HepG2 (cell line): ENCODE measurements around the gene CSNK2A2. TPM values are rescaled to one million over a fixed set of nuclear protein-coding genes. Genes with fewer than 3 reads are reported as not detected.

Experiments used
- ATAC-seq: fragments of 200-7000 bp; cut with Tn5 transposase; 3 replicates; pipeline ENCODE4 v1.9.1; 2020; ENCODE audit warnings: mild to moderate bottlenecking, moderate library complexity
- BruUV-seq: library from RNA; stranded (reverse); fragments of 400-500 nt; replicated peaks from 2 replicates; lab custom pipeline; 2021; lab: Mats Ljungman, UMichigan
- CTCF ChIA-PET: fragments of 300-600 bp; formaldehyde crosslinking; extraction: SDS; loops from one replicate; lab custom pipeline; 2021; ENCODE audit warnings: low total read pairs, inconsistent platforms, low intra/inter-chr PET ratio; lab: Yijun Ruan, JAX
- POLR2A ChIA-PET: fragments of 350-600 bp; sonication (Branson Sonifier 250); formaldehyde crosslinking; loops from one replicate; lab custom pipeline; 2020; ENCODE audit warnings: antibody characterized with exemption, inconsistent platforms; lab: Yijun Ruan, JAX
- DNase-seq: peaks from one replicate; pipeline ENCODE4 v3.0.0-alpha.2; 2015; ENCODE audit warnings: low spot score
- FAIRE-seq: peaks from 3 replicates; lab custom pipeline; 2011; peaks lifted over from hg19 to GRCh38; lab: Jason Lieb, UNC
- H2AFZ ChIP-seq: one replicate; pipeline ENCODE4 v1.6.1; 2011; ENCODE audit warnings: low read length, inconsistent platforms
- H3K27ac ChIP-seq: fragments of 300-600 bp; 3 replicates; pipeline ENCODE4 v1.8.0; 2011; ENCODE audit warnings: mixed run types, mild to moderate bottlenecking, mixed read lengths, low read length, inconsistent platforms; ENCODE audit not compliant: insufficient read depth; ENCODE audit errors: extremely low read length
- H3K27me3 ChIP-seq, 2 experiments: fragments of 200-600 bp in 1 of 2; 2 replicates in 1 of 2; 3 replicates in 1 of 2; pipeline versions ENCODE4 v1.6.0 to v1.8.0; 2011; ENCODE audit warnings: low read length in 2 of 2, mild to moderate bottlenecking in 2 of 2, moderate library complexity in 2 of 2, inconsistent platforms in 1 of 2; ENCODE audit not compliant: insufficient read depth in 2 of 2, control insufficient read depth in 1 of 2
- H3K36me3 ChIP-seq, 2 experiments: fragments of 200-600 bp in 1 of 2; replicated peaks in 1 of 2; 2 replicates in 1 of 2; 3 replicates in 1 of 2; pipeline versions ENCODE4 v1.5.1 to v1.8.0; 2011; ENCODE audit warnings: low read length in 2 of 2, inconsistent platforms in 1 of 2; ENCODE audit not compliant: insufficient read depth in 2 of 2, control insufficient read depth in 1 of 2
- H3K4me1 ChIP-seq: 2 replicates; pipeline ENCODE4 v1.5.1; 2012; ENCODE audit warnings: low read length, inconsistent platforms; ENCODE audit not compliant: insufficient read depth
- H3K4me2 ChIP-seq: 2 replicates; pipeline ENCODE4 v1.6.0; 2011; ENCODE audit warnings: low read depth, low read length, inconsistent platforms
- H3K4me3 ChIP-seq, 3 experiments: fragments of 200-600 bp in 1 of 3; sonication (generic), shearing (Covaris generic) in 1 of 3; replicated peaks in 1 of 3; 2 replicates each; pipeline ENCODE4 v1.5.1; 2011 to 2016; ENCODE audit warnings: low read length in 3 of 3, inconsistent platforms in 2 of 3, low read depth in 2 of 3, mild to moderate bottlenecking in 2 of 3, control low read depth in 1 of 3, mixed read lengths in 1 of 3; ENCODE audit not compliant: insufficient read depth in 1 of 3
- H3K79me2 ChIP-seq: one replicate; pipeline ENCODE4 v1.6.1; 2011; ENCODE audit warnings: low read length, inconsistent platforms; ENCODE audit not compliant: insufficient read depth
- H3K9ac ChIP-seq: 2 replicates; pipeline ENCODE4 v1.6.0; 2011; ENCODE audit warnings: mild to moderate bottlenecking, low read depth, low read length, inconsistent platforms; ENCODE audit not compliant: insufficient read depth
- H3K9me3 ChIP-seq: 2 replicates; pipeline ENCODE4 v1.5.1; 2012; ENCODE audit warnings: mild to moderate bottlenecking, low read length
- H4K20me1 ChIP-seq: 2 replicates; pipeline ENCODE4 v1.6.0; 2011; ENCODE audit warnings: inconsistent platforms, mild to moderate bottlenecking, low read length, moderate library complexity; ENCODE audit not compliant: insufficient read depth
- ATF7 ChIP-seq, 2 experiments: fragments of 450-650 bp in 1 of 2; sonication (generic) in 1 of 2; formaldehyde crosslinking in 1 of 2; IDR thresholded peaks; 2 replicates each; pipeline versions ENCODE4 v1.4.0 to v1.6.1; 2016 to 2020; ENCODE audit warnings: antibody characterized with exemption in 1 of 2, mild to moderate bottlenecking in 1 of 2, missing genetic modification reagents in 1 of 2
- CAMTA2 ChIP-seq: sonication (generic); formaldehyde crosslinking; IDR thresholded peaks from 2 replicates; pipeline ENCODE4 v1.4.0; 2020; ENCODE audit warnings: mild to moderate bottlenecking, missing genetic modification reagents, borderline replicate concordance
- CENPX ChIP-seq: sonication (generic); formaldehyde crosslinking; IDR thresholded peaks from 2 replicates; pipeline ENCODE4 v1.9.0; 2021; ENCODE audit warnings: mild to moderate bottlenecking, missing genetic modification reagents, moderate library complexity
- HOXA9 ChIP-seq: sonication (generic); formaldehyde crosslinking; IDR thresholded peaks from 2 replicates; pipeline ENCODE4 v1.8.1; 2022; ENCODE audit warnings: missing genetic modification reagents, mild to moderate bottlenecking, moderate library complexity, borderline replicate concordance
- MAFF ChIP-seq: IDR thresholded peaks from 2 replicates; pipeline ENCODE4 v1.6.1; 2011; ENCODE audit warnings: low read depth, low read length, improper control_type of control experiment
- MAFK ChIP-seq, 2 experiments: IDR thresholded peaks in 1 of 2; conservative IDR thresholded peaks in 1 of 2; 2 replicates each; pipeline ENCODE4 v1.6.1; 2011; ENCODE audit warnings: improper control_type of control experiment in 2 of 2, low read length in 2 of 2
- RBM39 ChIP-seq: fragments of 200-400 bp; formaldehyde crosslinking; IDR thresholded peaks from one replicate; pipeline ENCODE4 v1.6.1; 2018; ENCODE audit warnings: antibody characterized with exemption, mild to moderate bottlenecking, low read depth, low read length; ENCODE audit not compliant: poor library complexity, severe bottlenecking
- SETDB1 ChIP-seq: sonication (generic); formaldehyde crosslinking; IDR thresholded peaks from 2 replicates; pipeline ENCODE4 v1.5.1; 2020; ENCODE audit warnings: missing genetic modification reagents, mild to moderate bottlenecking, borderline replicate concordance
- SIN3B ChIP-seq: fragments of 150-350 bp; IDR thresholded peaks from 2 replicates; pipeline ENCODE4 v1.6.1; 2014; ENCODE audit warnings: low read length
- SP4 ChIP-seq: sonication (generic); formaldehyde crosslinking; IDR thresholded peaks from 2 replicates; pipeline ENCODE4 v1.8.1; 2023; ENCODE audit warnings: mild to moderate bottlenecking, missing genetic modification reagents
- TGIF2 ChIP-seq: IDR thresholded peaks from 2 replicates; pipeline ENCODE4 v1.6.1; 2016; ENCODE audit warnings: control low read depth, missing compliant biosample characterization
- TOE1 ChIP-seq: sonication (generic); formaldehyde crosslinking; IDR thresholded peaks from 2 replicates; pipeline ENCODE4 v1.4.0; 2020; ENCODE audit warnings: mild to moderate bottlenecking, missing genetic modification reagents
- ZNF496 ChIP-seq: sonication (generic); formaldehyde crosslinking; IDR thresholded peaks from 2 replicates; pipeline ENCODE4 v1.8.1; 2023; ENCODE audit warnings: mild to moderate bottlenecking, moderate library complexity, missing genetic modification reagents; ENCODE audit not compliant: insufficient replicate concordance
- ZSCAN12 ChIP-seq: sonication (generic); formaldehyde crosslinking; IDR thresholded peaks from 2 replicates; pipeline ENCODE4 v1.9.0; 2021; ENCODE audit warnings: mild to moderate bottlenecking, missing genetic modification reagents
- WGBS: methylation state at CpG from one replicate; pipeline ENCODE4 v1.1.6; 2017; ENCODE audit warnings: low lambda C conversion rate; 5-methylcytosine and 5-hydroxymethylcytosine counted together
- in situ Hi-C: cut with HindIII; loops from 2 replicates; pipeline ENCODE4 v1.10.0; 2017; ENCODE audit warnings: low pct_unique_long_range_greater_than_20kb; ENCODE audit not compliant: extremely low pct_ligation_motif_present
- intact Hi-C: fragments of 100-400 bp; cut with micrococcal nuclease; formaldehyde crosslinking; loops from one replicate; pipeline ENCODE4 v1.10.0; 2022; ENCODE audit not compliant: unreplicated experiment
- polyA plus RNA-seq, 8 experiments: library from polyadenylated mRNA; depleted of rRNA in 3 of 8; stranded (reverse) in 7 of 8; unstranded in 1 of 8; fragments of >200 nt; fragmentation: Illumina TruSeq in 4 of 8; extraction: Trizol in 4 of 8; gene quantifications; 2 replicates each; pipeline versions ENCODE4 v1.2.1 to v1.2.3, GENCODE V29; 2011 to 2016; ENCODE audit warnings: low read depth in 4 of 8, missing spikeins in 1 of 8, mixed read lengths in 1 of 8; ENCODE audit not compliant: insufficient read depth in 1 of 8
- total RNA-seq, 5 experiments: library from RNA; depleted of rRNA; stranded (reverse); fragments of >200 nt; fragmentation: Illumina TruSeq; extraction: Trizol; gene quantifications; 2 replicates each; pipeline ENCODE4 v1.2.3, GENCODE V29; 2016; ENCODE audit warnings: low read depth in 1 of 5
- TF ChIP-seq, protein P1 (sequence below): sonication (generic); formaldehyde crosslinking; conservative IDR thresholded peaks from 2 replicates; pipeline ENCODE4 v1.5.0; 2020; ENCODE audit warnings: missing genetic modification reagents

Gene CSNK2A2
- total and polyA plus RNA-seq, 2 of the 13 experiments (the other 11 are each of a cell fraction or from before 2014, with no cell fraction given): 46.4 to 56.9 TPM

DNA sequence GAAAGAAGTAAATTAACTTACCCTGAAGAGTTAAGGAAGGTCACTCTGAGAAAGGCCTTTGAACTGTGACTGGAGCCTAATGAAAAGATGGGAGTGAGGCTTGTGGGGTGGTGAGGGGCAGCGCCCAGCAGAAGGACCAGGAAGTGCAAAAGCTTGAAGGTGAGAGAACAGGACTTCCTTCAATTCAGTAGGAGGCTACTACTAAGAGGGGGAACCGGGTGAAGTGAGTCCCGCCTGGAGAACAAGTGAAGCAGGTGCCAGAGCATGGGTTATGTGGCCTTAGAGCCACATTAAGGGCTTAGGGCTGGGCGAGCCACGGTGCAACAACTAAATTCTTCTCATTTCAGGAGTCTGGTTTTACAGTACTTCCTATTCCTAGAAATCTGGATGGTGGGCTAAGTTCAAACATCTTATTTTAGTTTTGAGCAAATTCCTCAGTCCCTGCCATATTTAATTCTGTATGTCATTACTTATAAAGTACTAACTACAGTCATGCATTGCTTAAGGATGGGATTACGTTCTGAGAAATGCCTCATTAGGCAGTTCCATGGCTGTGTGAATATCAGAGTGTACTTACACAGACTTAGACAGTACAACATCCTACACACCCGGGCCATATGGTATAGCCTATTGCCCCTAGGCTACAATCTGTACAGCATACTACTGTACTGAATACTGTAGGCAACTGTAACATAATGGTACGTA lies 73.9 kb downstream of the CSNK2A2 start (continued):
- TF ChIP-seq RBM39: no peak
- no peak for TF ChIP-seq SP4
- no peak for TF ChIP-seq CENPX
- TF ChIP-seq TGIF2: no peak
- no peak for TF ChIP-seq ZNF496 (CRISPR knock-in tag)
- no peak for TF ChIP-seq HOXA9 (CRISPR knock-in tag)
- TF ChIP-seq SETDB1 (CRISPR knock-in tag): no peak
- TF ChIP-seq ATF7 (IDR thresholded peaks at IDR 0.05): no peak
- TF ChIP-seq ATF7 (CRISPR knock-in tag; IDR thresholded peaks at IDR 0.05): no peak

DNA sequence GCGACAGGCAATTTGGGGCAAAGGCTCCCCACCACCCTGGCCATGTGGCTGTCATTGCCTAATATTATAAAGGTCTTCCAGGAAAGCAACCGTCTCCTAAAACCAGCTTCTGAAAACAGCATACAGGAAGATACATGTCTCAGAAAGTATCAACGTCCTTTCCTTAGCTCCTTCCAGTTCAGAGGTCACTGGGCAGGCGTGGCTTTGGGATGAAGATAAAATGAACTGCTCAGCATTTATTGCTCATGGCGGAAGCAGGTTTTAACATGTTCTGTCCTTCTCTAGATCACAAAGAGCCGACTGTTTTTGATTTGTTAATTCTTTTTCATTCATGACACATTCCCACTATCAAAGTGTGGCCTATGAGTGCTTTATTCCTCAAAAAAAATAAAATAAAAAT lies 76.8 kb downstream of the CSNK2A2 start:
- FAIRE-seq (no peak), DNase-seq (no peak), ATAC-seq (no peak)
- H3K9me3 ChIP-seq: no peaks in the 10 kb centered on the region
- BruUV-seq: no TSS peak
- intact Hi-C loops: no loop called here
- peaks cover 88% of the 10 kb centered on the region for H3K79me2 ChIP-seq
- no peak overlapping the region for H2AFZ ChIP-seq
- CTCF ChIA-PET: interaction anchor here (1.0 to 4.0 kb wide), 3 partner anchors 24 to 101 kb away, joined by 3 to 40 read pairs (median 3); no protein-coding TSS in a partner anchor
- H3K36me3 ChIP-seq: peaks cover 2 to 12% of the 10 kb centered on the region in 2 experiments
- POLR2A ChIA-PET: interaction anchor here (2.5 kb wide), 1 partner anchor 97 kb away, joined by 28 read pairs; no protein-coding TSS in a partner anchor
- 90% methylated on average over 6 of the region's 6 CpGs for WGBS
- peaks cover 64% of the 10 kb centered on the region for H4K20me1 ChIP-seq
- TF ChIP-seq ZSCAN12 (CRISPR knock-in tag): no peak
- TF ChIP-seq, protein P1, sequence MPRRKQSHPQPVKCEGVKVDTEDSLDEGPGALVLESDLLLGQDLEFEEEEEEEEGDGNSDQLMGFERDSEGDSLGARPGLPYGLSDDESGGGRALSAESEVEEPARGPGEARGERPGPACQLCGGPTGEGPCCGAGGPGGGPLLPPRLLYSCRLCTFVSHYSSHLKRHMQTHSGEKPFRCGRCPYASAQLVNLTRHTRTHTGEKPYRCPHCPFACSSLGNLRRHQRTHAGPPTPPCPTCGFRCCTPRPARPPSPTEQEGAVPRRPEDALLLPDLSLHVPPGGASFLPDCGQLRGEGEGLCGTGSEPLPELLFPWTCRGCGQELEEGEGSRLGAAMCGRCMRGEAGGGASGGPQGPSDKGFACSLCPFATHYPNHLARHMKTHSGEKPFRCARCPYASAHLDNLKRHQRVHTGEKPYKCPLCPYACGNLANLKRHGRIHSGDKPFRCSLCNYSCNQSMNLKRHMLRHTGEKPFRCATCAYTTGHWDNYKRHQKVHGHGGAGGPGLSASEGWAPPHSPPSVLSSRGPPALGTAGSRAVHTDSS (CRISPR knock-in tag): no peak
- TF ChIP-seq MAFK (conservative IDR thresholded peaks at IDR 0.05 in 1 of 2, IDR thresholded peaks at IDR 0.05 in 1 of 2; ENCODE audit: low read length in 2 of 2): peak in 1 of 2 experiments; percentile 54; a peak in 3 of 4 replicates
- peak; percentile 34; the same call in 1 of the 2 replicates for TF ChIP-seq MAFF
- no peak for TF ChIP-seq SIN3B
- no peak for TF ChIP-seq TOE1 (CRISPR knock-in tag)
- TF ChIP-seq CAMTA2: no peak
- peaks cover 60% of the 10 kb centered on the region for H3K4me1 ChIP-seq
- no peak overlapping the region for H3K4me3 ChIP-seq
- no peak overlapping the region for H3K27ac ChIP-seq
- H3K27me3 ChIP-seq: no peaks in the 10 kb centered on the region
- in situ Hi-C loops: no loop called here
- H3K4me2 ChIP-seq: no peak overlapping the region
- no peak overlapping the region for H3K9ac ChIP-seq
